GM15510 (cell line): ENCODE results near the gene GTF2A1L.

ENCODE experiments used
- POLR2A ChIP-seq: IDR thresholded peaks from 3 replicates; pipeline ENCODE4 v1.6.1; 2011; ENCODE audit warnings: borderline replicate concordance; ENCODE audit not compliant: insufficient read length; ENCODE audit errors: extremely low read depth

Gene GTF2A1L

GRCh38 chr2:48715042-48715899 is 97.6 kb downstream of the GTF2A1L start:
- no peak for TF ChIP-seq POLR2A

GRCh38 chr2:48715956-48716355 is 98.3 kb downstream of the GTF2A1L start:
- TF ChIP-seq POLR2A, result no peak

- TF ChIP-seq POLR2A, result no peak
Measured at GRCh38 chr2:48717846-48718245, 100.2 kb downstream of the GTF2A1L start.

- no peak for TF ChIP-seq POLR2A
Measured at GRCh38 chr2:48719480-48720177, 102.0 kb downstream of the GTF2A1L start.

- no peak for TF ChIP-seq POLR2A
Measured at GRCh38 chr2:48721158-48721557, 103.5 kb downstream of the GTF2A1L start.

- no peak for TF ChIP-seq POLR2A
Measured at GRCh38 chr2:48722391-48722790, 104.7 kb downstream of the GTF2A1L start.

GRCh38 chr2:48723129-48723528 is 105.5 kb downstream of the GTF2A1L start:
- TF ChIP-seq POLR2A, result no peak

- no peak for TF ChIP-seq POLR2A
Measured at GRCh38 chr2:48724278-48724677, 106.6 kb downstream of the GTF2A1L start.

GRCh38 chr2:48725696-48726494 is 108.2 kb downstream of the GTF2A1L start:
- no peak for TF ChIP-seq POLR2A

GRCh38 chr2:48727560-48727959 is 109.9 kb downstream of the GTF2A1L start:
- TF ChIP-seq POLR2A, result no peak

GRCh38 chr2:48728295-48728694 is 110.6 kb downstream of the GTF2A1L start:
- no peak for TF ChIP-seq POLR2A

- TF ChIP-seq POLR2A, result no peak
Measured at GRCh38 chr2:48728840-48729239, 111.2 kb downstream of the GTF2A1L start.
